ENCODE results near the gene KREMEN2.

GRCh38 chr16:2923481-2923880, 40.6 kb upstream of the KREMEN2 start:
- TF ChIP-seq, protein P1, sequence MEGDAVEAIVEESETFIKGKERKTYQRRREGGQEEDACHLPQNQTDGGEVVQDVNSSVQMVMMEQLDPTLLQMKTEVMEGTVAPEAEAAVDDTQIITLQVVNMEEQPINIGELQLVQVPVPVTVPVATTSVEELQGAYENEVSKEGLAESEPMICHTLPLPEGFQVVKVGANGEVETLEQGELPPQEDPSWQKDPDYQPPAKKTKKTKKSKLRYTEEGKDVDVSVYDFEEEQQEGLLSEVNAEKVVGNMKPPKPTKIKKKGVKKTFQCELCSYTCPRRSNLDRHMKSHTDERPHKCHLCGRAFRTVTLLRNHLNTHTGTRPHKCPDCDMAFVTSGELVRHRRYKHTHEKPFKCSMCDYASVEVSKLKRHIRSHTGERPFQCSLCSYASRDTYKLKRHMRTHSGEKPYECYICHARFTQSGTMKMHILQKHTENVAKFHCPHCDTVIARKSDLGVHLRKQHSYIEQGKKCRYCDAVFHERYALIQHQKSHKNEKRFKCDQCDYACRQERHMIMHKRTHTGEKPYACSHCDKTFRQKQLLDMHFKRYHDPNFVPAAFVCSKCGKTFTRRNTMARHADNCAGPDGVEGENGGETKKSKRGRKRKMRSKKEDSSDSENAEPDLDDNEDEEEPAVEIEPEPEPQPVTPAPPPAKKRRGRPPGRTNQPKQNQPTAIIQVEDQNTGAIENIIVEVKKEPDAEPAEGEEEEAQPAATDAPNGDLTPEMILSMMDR (conservative IDR thresholded peaks at IDR 0.05; ENCODE audit: low read length): no peak
- TF ChIP-seq EZH2phosphoT487 (IDR thresholded peaks at IDR 0.05; ENCODE audit: borderline replicate concordance): no peak
